ENCODE data around the gene SEMA3B. TPM values are rescaled to one million over a fixed set of nuclear protein-coding genes. Genes with fewer than 3 reads are reported as not detected.

Gene SEMA3B
- total and polyA plus RNA-seq, 9 of the 15 experiments (the other 6 are each of a cell fraction or from before 2014, with no cell fraction given) = 0.03 to 1.8 (median 0.55) TPM; not detected in 1

DNA sequence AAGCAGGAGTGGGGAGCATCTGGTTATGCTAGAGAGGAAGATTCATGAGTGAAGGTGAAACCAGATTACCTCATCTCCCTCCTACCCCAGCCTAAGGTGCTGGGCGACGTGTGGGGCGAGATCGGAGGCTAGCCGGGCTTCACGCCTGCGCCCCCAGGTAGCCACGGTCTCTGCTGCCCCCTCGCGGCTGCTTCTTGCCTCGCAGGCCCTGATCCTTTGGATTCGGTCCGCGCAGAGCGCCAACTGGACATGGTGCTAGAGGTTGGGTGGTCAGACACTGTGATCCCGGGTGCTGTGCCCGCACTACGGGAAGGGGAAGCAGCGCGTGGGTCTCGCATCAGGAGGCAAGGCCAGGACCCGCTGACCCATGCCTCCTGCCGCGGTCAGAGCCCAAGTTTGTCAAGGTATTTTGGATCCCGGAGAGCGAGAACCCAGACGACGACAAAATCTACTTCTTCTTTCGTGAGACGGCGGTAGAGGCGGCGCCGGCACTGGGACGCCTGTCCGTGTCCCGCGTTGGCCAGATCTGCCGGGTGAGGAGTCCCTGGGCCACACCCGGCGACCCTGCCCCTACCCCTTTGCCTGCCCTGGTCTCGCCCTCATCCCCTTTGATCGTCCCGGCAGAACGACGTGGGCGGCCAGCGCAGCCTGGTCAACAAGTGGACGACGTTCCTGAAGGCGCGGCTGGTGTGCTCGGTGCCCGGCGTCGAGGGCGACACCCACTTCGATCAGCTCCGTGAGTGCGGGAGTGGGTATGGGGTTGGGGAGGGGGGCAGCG lies 4.2 kb downstream of the SEMA3B start (continued):
- TF ChIP-seq KAT2B (IDR thresholded peaks at IDR 0.05; ENCODE audit: low read depth, low read length) (no peak), CREM (IDR thresholded peaks at IDR 0.05; ENCODE audit: low read depth) (0 out of 2 replicates have a peak, but pooled peaks have one; percentile 37), ZNF263 (CRISPR knock-in tag; IDR thresholded peaks at IDR 0.05; ENCODE audit: borderline replicate concordance) (no peak), NFE2L1 (tag; IDR thresholded peaks at IDR 0.05; ENCODE audit: borderline replicate concordance, low read depth) (no peak), NFE2 (IDR thresholded peaks at IDR 0.05; ENCODE audit: low read depth) (no peak), ZNF445 (CRISPR knock-in tag; IDR thresholded peaks at IDR 0.05; ENCODE audit: low read depth) (no peak), CBFB (CRISPR knock-in tag; IDR thresholded peaks at IDR 0.05) (no peak), NFYB (IDR thresholded peaks at IDR 0.05; ENCODE audit: extremely low read depth, insufficient read length) (no peak), HDAC6 (IDR thresholded peaks at IDR 0.05; ENCODE audit: low read depth, low read length) (no peak), BRD9 (IDR thresholded peaks at IDR 0.05; ENCODE audit: low read depth, partially characterized antibody) (no peak), HNRNPH1 (optimal IDR thresholded peaks at IDR 0.05; ENCODE audit: low read depth, low read length) (no peak), GATA2 (CRISPR knock-in tag; IDR thresholded peaks at IDR 0.05) (no peak), CTBP1 (IDR thresholded peaks at IDR 0.05; ENCODE audit: borderline replicate concordance) (peak; percentile 64; the same call in 1 of the 2 replicates), CBX8 (IDR thresholded peaks at IDR 0.05; ENCODE audit: borderline replicate concordance, extremely low read depth, low read depth, low read length, poor library complexity, severe bottlenecking) (no peak), ZNF699 (CRISPR knock-in tag; IDR thresholded peaks at IDR 0.05; ENCODE audit: insufficient replicate concordance) (no peak)
- TF ChIP-seq, protein P1, sequence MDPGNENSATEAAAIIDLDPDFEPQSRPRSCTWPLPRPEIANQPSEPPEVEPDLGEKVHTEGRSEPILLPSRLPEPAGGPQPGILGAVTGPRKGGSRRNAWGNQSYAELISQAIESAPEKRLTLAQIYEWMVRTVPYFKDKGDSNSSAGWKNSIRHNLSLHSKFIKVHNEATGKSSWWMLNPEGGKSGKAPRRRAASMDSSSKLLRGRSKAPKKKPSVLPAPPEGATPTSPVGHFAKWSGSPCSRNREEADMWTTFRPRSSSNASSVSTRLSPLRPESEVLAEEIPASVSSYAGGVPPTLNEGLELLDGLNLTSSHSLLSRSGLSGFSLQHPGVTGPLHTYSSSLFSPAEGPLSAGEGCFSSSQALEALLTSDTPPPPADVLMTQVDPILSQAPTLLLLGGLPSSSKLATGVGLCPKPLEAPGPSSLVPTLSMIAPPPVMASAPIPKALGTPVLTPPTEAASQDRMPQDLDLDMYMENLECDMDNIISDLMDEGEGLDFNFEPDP (CRISPR knock-in tag; IDR thresholded peaks at IDR 0.05) = no peak
- TF ChIP-seq, protein P2, sequence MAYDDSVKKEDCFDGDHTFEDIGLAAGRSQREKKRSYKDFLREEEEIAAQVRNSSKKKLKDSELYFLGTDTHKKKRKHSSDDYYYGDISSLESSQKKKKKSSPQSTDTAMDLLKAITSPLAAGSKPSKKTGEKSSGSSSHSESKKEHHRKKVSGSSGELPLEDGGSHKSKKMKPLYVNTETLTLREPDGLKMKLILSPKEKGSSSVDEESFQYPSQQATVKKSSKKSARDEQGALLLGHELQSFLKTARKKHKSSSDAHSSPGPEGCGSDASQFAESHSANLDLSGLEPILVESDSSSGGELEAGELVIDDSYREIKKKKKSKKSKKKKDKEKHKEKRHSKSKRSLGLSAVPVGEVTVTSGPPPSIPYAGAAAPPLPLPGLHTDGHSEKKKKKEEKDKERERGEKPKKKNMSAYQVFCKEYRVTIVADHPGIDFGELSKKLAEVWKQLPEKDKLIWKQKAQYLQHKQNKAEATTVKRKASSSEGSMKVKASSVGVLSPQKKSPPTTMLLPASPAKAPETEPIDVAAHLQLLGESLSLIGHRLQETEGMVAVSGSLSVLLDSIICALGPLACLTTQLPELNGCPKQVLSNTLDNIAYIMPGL (CRISPR knock-in tag; IDR thresholded peaks at IDR 0.05) = no peak
- TF ChIP-seq, protein P3, sequence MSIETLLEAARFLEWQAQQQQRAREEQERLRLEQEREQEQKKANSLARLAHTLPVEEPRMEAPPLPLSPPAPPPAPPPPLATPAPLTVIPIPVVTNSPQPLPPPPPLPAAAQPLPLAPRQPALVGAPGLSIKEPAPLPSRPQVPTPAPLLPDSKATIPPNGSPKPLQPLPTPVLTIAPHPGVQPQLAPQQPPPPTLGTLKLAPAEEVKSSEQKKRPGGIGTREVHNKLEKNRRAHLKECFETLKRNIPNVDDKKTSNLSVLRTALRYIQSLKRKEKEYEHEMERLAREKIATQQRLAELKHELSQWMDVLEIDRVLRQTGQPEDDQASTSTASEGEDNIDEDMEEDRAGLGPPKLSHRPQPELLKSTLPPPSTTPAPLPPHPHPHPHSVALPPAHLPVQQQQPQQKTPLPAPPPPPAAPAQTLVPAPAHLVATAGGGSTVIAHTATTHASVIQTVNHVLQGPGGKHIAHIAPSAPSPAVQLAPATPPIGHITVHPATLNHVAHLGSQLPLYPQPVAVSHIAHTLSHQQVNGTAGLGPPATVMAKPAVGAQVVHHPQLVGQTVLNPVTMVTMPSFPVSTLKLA (conservative IDR thresholded peaks at IDR 0.05) = peak in 1 of 2 experiments; percentile 29; a peak in 1 of 4 replicates
- TF ChIP-seq, protein P4, sequence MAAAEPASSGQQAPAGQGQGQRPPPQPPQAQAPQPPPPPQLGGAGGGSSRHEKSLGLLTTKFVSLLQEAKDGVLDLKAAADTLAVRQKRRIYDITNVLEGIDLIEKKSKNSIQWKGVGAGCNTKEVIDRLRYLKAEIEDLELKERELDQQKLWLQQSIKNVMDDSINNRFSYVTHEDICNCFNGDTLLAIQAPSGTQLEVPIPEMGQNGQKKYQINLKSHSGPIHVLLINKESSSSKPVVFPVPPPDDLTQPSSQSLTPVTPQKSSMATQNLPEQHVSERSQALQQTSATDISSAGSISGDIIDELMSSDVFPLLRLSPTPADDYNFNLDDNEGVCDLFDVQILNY (CRISPR knock-in tag; IDR thresholded peaks at IDR 0.05) = no peak
- TF ChIP-seq, protein P5, sequence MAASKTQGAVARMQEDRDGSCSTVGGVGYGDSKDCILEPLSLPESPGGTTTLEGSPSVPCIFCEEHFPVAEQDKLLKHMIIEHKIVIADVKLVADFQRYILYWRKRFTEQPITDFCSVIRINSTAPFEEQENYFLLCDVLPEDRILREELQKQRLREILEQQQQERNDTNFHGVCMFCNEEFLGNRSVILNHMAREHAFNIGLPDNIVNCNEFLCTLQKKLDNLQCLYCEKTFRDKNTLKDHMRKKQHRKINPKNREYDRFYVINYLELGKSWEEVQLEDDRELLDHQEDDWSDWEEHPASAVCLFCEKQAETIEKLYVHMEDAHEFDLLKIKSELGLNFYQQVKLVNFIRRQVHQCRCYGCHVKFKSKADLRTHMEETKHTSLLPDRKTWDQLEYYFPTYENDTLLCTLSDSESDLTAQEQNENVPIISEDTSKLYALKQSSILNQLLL (CRISPR knock-in tag; IDR thresholded peaks at IDR 0.05; ENCODE audit: borderline replicate concordance) = no peak
